NCI-H345 treated with DMSO at 0.1 percent for 48 hours (cell line): ENCODE measurements around the gene TGM5.
A peak's percentile ranks its signal among the peaks of the same experiment; 100 is the strongest.
"Not testable (repeated sequence)": the region's sequence is repeated elsewhere in the genome, so short reads cannot be mapped to it uniquely, and the experiment has no call there.

Source experiments
- DNase-seq: peaks from one replicate; lab custom pipeline; 2025; ENCODE audit not compliant: unreplicated experiment; lab: John Stamatoyannopoulos, UW

Gene TGM5

DNA sequence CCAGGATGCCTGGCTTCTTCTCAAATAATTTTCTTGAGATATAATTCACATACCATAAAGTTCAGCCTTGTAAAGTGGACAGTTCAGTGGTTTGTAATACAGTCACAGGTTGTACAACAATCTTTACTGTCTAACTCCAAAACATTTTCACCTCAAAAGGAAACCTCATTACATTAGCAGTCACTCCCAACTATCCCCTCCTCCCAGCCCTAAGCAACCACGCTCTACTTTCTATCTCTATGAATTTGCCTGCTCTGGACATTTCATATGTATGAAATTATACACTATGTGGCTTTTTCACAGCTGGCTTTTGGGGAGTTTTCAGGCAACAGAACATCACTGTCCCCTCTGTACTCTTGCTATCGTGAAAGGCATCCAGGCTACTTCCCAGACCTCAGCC, 17.5 kb downstream of the TGM5 start:
- no peak for DNase-seq

DNA sequence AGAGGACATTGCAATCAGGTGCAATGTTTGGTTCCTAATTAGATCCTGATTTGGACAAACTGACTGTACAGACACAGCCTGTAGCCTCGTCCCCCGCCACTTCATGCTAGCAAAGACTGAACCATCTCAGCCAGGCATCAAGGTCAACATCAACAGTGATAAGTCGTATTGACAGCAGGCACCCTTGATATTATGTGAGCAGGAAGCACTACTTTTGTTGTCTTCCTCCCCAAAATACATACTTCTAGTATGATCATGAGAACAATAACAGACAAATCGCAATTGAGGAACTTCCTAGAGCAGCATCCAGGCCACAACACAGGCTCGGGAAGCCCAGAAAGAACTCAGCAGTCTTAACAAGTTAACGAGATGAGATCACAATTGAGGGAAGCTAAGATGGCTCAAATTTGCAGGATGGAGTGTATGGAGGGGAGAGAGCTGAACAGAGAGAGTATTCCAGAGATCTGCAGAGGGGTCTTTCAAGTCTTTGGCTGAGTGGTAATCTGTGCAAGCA, 20.4 kb downstream of the TGM5 start:
- no peak for DNase-seq

DNA sequence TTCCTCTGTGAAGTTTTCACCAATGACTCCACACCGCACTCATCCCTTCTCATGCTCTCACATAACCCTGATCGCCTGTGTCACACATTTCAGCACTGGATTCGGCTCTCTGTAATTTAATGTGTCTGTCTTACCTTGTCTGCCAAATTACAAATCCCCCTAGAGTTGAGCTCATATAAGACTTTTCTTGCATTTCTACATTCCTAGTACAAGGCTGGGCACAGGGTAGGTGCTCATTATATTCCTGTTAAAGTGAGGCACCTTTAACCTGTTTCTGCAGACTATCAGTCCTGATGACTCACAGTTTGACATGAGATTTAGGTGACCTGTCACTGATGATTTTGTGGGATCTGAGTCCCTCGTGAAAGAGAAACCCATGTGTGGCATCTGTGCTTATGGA, 22.6 kb downstream of the TGM5 start:
- no peak for DNase-seq

DNA sequence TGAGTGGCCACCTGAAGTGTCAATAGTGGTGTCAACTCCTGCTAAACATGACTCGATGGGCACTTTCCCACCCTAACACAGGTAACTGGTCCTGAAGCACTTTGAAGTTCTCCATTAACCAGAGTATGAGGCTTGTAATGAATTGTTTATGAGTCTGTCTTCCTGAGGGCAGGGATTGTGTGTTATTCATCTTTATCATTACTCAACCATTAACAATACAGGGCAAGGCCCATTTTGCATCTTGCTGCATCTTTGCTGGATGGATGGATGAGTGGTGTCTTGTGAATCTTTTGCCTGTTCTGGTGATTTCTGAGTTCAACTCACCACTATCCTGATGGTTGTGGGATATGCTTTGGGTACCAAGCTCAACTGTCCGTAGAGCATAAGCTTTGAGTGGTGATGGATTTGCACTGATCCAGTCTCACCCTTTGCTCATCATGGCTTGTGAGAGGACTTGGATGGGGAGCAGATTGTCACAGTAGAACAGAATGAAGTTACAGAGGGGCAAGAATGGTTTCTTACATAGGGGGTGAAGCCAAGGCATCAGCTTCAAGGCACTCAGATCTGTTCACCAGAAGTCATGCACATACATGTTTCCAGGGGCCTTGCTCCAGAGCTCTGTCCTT, 23.6 kb downstream of the TGM5 start:
- DNase-seq, result no peak

DNA sequence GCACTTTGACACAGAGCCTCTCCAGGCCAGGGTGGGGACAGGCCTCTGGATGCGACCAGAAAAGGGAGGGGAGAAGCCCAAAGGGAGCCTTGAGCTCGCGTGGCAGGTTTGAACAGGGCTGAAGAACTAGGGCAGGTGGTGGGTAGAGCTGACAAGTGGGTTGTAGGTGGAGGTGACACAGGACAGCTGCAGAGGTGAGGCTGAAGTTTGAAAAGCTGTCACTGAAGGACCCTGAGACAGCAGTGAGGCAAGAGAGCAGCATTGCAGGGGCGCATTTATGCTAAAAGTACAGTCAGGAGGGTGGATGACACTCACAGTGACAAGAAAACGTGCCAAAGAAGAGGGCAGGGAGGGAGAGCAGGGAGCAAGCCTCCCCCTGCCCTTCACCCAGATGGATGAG, 24.1 kb downstream of the TGM5 start:
- no peak for DNase-seq

DNA sequence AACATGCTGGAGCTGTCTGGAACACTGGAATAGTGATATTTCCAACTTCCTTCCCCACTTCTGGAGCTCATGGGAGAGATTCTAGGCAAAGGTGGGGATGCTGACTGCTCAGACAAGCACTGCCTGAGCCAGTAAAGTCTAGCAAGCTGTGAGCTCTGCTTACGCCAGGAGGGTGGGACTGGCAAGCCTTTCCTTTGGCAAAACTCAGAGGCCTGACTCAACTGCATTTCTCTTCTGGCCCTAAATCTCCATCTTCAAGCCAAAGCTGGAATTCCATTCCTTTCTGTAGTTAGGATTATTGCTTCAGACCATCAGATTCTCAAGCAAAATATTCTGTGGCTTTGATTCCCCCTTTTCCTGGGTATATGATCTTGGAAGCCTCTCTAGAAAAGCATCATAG, 25.6 kb downstream of the TGM5 start:
- no peak for DNase-seq

DNA sequence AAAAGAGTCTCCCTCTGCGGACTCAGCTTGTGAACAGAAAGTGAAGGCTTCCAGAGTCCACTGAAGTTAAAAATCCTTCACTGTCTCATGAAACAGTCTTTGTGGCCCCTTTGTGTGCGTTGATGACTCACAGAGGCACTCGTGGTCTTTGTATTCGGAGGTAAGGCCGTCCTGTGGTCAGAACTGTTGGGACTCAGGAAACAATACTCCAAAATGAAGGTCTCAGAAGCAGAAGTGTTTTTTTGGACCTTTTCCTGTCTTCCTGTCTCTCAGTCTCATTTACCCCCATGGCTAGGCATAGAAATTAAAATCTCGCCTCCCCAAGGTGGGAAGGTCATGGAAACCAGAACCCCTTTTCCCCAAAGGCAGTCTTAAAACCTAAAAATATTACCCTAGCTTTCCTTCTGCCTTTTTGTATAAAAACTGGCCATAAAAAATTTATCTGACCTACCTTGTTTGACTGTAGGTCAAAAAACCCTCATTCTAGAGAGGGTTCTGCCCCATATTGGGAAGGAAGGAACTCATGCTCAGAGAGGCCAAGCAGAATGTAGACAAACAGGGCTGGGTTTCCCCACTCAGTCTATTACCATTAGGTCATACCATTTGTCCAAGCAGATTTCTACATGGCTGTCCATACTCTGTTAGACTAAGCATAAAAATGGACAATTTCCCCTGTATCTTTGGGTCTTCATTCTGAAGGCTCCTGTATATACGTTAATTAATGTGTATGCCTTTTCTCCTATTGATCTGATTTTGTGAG, 26.8 kb downstream of the TGM5 start:
- DNase-seq, result no peak

DNA sequence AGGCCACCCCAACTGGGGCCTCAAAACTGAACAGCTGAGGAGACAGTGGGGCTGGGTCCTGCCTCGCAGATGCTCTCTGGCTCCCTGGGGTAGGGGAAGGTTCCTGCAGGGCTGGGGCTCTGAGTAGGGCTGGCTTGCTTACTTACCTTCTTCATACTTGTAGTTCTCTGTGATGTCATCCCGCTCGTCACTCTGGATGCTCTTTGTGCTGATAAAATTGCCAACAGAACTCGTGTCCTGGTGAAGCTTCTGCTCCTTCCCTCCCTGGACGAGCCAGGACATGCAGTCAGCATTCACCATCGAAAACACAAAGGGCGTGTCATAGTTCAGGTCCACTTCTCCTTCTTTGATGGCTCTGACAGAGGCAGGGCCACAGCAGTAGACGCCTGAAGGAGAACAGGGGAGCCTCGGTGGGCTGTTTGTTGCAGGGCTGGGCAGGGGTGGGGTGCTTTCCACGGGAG, 28.0 kb downstream of the TGM5 start:
- DNase-seq, result no peak

DNA sequence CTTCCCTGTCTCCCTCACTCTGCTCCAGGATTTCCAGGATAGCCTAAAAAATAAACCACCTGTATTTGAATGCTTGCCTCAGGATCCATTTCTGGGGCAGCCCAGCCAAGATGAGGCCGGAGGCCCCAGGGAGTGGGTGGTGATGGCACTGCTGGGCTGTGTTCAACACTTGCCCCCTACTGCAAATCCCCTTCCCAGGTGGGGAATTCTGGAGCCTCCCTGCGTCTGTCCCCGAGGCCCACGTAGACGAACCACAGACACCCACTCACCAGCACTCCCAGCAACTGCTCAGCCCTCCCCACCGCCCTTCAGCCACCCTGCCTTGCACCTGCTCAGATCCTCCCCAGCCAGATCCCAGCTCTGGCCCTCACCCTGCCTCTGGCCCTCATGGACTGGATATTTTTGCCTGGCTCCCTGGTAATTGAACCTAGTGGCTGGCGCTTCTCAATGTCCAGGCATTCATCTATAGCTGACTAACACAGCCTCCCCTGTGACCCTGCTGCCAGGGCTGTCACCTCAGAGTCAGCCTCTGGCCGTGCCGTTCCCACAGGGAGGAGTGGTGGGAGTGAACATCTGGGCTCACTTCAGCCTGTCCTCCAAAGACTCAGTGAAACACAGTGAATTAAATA, 28.8 kb downstream of the TGM5 start:
- no peak for DNase-seq

DNA sequence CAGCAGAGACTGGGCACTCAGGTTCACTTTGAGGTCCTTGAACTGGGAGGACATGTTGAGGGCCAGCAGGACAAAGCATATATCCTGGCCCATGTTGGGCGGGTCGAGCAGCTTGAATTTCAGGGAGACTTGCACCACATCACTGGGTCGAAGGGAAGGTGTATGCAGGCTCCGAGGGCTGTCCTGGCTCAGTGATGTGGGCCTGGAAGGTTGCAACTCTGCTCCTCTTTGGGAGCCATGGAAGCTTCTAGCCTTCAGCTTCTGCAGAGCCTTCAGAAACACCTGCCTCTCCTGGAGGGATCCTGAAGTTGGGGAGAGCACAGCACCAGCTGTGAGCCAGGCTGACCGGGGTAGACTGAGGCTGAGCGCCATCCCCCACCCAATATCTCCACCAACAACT, 31.2 kb downstream of the TGM5 start:
- no peak for DNase-seq

DNA sequence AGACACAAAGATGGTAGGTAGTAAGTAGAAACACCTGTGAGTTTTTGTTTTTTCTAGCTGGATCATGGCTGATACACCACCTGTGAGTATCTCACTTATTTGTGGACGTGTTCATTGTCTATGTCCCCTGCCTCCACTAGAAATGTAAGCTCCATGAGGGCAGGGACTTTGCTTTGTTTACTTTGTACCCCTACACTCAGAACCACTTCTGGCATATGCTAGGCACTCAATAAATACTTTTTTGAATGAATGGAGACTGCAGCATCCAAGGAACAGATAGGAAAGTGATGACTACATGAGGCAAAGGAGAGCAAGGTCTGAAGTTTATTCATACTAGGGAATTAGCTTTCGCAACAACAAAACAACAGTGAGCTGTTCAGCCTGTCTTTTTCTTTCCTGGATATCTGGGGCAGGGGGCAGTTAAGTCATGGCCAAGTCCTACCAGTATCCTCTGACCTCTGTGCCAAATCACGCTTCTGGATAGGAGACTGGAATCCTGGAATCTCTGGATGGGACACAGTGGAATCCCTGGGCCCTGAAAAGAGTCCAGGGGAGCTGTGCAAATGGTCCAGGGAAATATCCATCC, 34.3 kb downstream of the TGM5 start:
- DNase-seq, result no peak

DNA sequence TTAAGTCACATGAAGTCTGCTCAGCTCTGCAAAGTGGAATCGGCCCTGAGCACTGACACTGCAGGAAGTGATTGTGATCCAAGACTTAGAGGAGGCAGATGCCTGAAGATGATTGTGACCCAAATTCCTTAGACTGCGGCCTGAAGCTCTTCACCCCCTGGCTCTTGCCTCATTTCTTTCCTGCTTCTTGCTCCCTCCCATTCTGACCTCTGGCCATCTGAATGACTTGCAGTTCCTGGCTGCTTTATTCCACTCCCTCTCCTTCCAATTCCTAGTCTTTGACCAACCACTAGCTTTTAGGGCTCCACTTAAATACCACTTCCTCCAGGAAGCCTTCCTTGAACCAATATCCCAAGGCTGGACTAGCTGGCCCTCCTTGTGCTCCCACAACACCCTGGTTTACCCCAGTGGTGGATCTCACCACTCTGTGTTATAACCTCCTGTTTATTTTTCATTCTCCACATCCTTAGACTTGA, 36.0 kb downstream of the TGM5 start:
- no peak for DNase-seq

DNA sequence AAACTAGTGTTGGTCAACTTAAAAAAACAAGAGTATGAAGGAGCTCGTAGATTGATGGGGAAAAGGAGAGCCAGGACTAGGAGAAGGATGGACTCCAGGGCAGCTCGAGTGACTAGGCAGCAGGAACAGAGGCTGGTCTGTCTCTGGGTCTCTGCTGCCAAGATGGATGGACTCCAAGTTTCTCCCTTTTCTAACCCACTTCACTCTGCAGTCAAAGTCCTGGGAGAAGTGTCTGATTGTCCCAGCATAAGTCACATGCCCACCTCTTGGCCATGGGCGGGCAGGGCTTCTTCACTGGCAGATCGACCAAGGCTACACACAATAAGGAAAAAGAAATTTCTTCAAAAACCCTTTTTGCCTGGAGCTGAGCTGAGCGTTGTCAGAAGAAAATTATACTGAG, 36.8 kb downstream of the TGM5 start:
- DNase-seq, result no peak

DNA sequence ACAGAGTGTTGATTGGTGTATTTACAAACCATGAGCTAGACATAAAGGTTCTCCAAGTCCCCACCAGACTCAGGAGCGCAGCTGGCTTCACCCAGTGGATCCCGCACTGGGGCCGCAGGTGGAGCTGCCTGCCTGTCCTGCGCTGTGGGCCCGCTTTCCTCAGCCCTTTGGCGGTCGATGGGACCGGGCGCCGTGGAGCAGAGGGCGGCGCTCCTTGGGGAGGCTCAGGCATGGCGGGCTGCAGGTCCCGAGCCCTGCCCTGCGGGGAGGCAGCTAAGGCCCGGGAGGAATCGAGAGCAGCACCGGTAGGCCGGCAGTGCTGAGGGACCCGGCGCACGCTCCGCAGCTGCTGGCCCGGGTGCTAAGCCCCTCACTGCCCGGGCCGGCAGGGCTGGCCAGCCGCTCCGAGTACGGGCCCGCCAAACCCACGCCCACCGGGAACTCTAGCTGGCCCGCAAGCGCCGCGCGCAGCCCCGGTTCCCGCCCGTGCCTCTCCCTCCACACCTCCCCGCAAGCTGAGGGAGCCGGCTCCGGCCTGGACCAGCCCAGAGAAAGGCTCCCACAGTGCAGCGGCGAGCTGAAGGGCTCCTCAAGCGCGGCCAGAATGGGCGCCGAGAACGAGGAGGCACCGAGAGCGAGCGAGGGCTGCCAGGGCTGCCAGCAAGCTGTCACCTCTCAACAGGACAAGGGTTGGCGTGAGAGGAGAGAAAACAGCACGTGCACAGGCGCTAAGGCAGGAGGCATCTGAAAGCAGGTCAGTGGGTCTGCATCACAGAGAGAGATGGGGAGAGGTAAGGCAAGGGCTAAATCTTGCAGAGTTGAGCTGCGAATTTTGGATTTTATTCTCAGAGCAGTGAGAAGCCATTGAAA, 40.1 kb downstream of the TGM5 start:
- DNase-seq, result no peak

DNA sequence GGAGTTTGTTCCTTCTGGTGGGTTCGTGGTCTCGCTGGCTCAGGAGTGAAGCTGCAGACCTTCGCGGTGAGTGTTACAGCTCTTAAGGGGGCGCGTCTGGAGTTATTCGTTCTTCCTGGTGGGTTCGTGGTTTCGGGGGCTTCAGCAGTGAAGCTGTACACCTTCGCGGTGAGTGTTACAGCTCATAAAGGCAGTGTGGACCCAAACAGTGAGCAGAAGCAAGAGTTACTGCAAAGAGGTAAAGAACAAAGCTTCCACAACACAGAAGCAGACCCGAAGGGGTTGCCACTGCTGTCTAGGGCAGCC, 40.8 kb downstream of the TGM5 start:
- DNase-seq, result not testable (repeated sequence)

DNA sequence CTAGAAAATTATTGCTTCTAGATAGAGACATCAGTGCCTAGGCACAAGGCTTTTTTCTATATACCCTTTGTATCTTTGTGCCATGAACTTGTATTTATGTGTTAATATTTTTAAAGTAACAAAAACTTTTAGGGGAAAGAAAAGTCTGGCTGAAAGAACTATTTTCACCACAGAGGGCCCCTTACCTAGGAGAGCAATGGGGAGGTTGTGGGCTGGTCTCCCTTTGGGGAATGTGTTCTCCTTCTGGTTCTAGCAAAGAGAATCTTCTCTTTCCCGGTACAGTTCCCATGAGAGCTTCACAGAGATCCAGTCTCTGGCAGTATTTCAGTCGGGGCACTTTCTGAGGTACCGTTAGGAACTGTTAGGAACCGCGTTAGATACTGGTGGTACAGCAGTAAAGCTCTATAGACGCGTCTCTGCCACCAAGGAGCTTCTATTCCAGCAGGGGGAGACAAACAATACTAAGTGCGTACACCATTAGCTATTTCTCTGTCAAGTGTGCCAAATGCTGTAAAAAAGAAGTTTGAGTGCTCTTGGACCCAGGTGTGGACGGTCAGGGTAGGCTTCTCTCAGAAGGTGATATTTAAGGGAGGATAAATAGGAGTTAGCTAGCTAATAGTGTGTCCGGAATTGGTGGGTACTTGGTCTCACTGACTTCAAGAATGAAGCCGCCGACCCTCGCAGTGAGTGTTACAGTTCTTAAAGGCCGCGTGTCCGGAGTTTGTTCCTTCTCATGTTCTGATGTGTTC, 41.4 kb downstream of the TGM5 start:
- DNase-seq, result peak; percentile 2

DNA sequence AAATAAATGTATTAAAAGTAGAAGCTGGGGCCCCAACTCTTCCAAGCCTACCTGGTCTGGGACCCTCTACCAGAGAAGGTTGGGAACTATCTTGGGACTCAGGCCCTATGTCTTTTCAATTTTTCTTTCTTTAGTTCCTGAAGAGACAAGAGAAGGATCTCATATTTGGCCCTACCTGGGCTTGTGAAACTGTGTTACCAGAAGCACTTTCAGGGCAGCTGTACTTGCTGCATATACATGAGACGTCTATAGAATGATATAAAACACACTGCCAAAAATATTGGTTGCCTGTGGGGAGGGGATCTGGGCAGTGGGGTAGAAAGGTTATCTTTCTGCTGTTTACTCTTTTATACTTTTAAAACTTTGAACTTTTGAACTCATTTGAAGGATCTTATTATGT, 45.3 kb downstream of the TGM5 start:
- DNase-seq, result no peak

DNA sequence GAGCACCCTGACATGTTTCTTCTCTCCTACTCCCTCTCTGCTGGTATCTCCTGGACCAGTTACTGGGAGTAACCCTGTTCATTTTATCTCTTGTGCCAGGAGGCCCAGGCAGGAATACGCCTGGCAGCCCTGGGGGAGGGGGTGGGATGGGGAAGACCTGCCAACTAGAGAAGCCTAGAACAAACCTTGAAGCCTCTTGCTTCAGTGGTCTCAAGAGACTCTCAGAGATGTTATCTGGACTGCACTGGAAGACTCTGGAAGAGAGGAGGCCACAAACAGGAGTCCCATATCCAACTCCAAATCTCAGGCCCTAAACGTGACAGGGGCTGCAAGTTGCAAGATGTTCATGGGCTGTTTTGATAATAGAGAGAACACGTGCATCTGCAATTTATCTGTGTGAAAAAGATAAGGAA, 45.7 kb downstream of the TGM5 start, which contains the start of gene EPB42:
Gene EPB42 (minus strand): TSS at position 28 of the 413 bp plus-strand sequence. CDS start 193 bp downstream, outside the sequence.
- DNase-seq, result no peak

DNA sequence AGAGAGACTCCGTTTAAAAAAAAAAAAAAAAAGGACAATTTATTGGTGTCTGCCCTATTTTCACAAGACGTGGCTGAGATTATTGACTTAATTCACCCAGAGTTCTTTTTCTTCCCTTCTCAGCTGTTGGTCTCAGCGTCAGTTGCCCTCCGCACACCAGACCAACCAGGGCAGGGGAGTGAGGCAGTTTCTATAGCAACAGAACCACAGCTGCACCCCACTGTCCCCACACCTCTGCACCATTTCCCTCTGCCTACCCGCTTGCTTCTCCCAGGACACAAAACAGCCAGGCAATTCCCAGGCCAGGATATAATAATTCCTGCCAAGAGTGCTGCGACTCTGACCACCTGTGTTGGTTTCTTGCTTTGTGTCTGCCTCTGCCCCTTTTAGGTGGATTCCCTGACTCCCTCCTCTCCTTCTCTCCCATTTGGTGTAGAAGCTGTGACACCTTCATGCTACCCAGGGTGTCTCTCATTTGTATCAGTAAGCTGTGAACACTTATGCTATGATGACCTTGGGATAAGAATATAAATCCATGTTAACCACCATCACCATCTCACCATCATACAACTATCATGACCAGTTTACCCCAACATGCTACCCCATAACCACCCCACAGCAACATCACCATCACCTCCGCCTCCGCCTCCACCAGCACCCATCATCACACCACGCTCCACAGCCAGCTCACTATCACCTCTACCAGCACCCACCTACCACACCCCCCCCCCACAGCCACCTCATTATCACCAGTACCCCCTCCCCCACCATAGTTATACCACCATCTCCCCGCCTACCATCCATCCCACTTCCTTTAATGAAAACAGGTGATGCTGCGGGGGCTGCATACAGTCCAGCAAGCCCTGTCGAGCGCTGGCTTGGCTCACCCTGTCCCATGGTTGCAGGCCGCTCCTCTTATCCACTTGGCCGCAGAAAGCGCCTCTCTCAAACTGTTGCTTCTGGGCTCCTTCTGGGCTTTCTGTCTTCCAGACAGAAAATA, 46.5 kb downstream of the TGM5 start:
- DNase-seq, result no peak
